GM23338 (cell line): ENCODE data around the gene ELL3. TPM values are rescaled to one million over a fixed set of nuclear protein-coding genes. Genes with fewer than 3 reads are reported as not detected.

ENCODE experiments used
- ATAC-seq: fragments of 200-7000 bp; cut with Tn5 transposase; 3 replicates; pipeline ENCODE4 v1.9.1; 2020
- DNase-seq: peaks from one replicate; pipeline ENCODE4 v3.0.0-alpha.2; 2015; ENCODE audit warnings: low spot score
- H2AFZ ChIP-seq: fragments of 200-600 bp; sonication (generic); 2 replicates; pipeline ENCODE4 v1.8.0; 2016; ENCODE audit warnings: antibody characterized with exemption, mild to moderate bottlenecking, moderate library complexity
- H3F3A ChIP-seq: fragments of 200-600 bp; sonication (generic); replicated peaks from 2 replicates; pipeline ENCODE4 v1.8.0; 2017; ENCODE audit warnings: antibody characterized with exemption, mixed run types, low read depth
- H3K27ac ChIP-seq: fragments of 200-600 bp; sonication (generic); 2 replicates; pipeline ENCODE4 v1.6.1; 2016; ENCODE audit warnings: low read depth
- H3K27me3 ChIP-seq: fragments of 200-600 bp; sonication (generic); 2 replicates; pipeline ENCODE4 v1.8.0; 2016; ENCODE audit warnings: mild to moderate bottlenecking, mixed run types, moderate library complexity; ENCODE audit not compliant: insufficient read depth
- H3K36me3 ChIP-seq: fragments of 200-600 bp; sonication (generic); 2 replicates; pipeline ENCODE4 v1.8.0; 2016; ENCODE audit warnings: mild to moderate bottlenecking; ENCODE audit not compliant: insufficient read depth
- H3K4me1 ChIP-seq: fragments of 200-600 bp; sonication (generic); 2 replicates; pipeline ENCODE4 v1.8.0; 2016; ENCODE audit warnings: mild to moderate bottlenecking, moderate library complexity; ENCODE audit not compliant: insufficient read depth
- H3K4me2 ChIP-seq: fragments of 200-600 bp; sonication (generic); 2 replicates; pipeline ENCODE4 v1.7.1; 2017; ENCODE audit warnings: mixed run types
- H3K4me3 ChIP-seq: fragments of 200-600 bp; sonication (generic); 2 replicates; pipeline ENCODE4 v1.6.1; 2016; ENCODE audit warnings: mixed run types
- H3K79me2 ChIP-seq: fragments of 200-600 bp; sonication (generic); replicated peaks from 2 replicates; pipeline ENCODE4 v1.8.0; 2017; ENCODE audit warnings: mild to moderate bottlenecking; ENCODE audit not compliant: insufficient read depth
- H3K9me2 ChIP-seq: fragments of 200-600 bp; sonication (generic); 2 replicates; pipeline ENCODE4 v1.8.0; 2017; ENCODE audit not compliant: insufficient read depth
- H4K20me1 ChIP-seq: fragments of 200-600 bp; sonication (generic); replicated peaks from 2 replicates; pipeline ENCODE4 v1.8.0; 2017; ENCODE audit warnings: mild to moderate bottlenecking; ENCODE audit not compliant: insufficient read depth
- H3K27ac Mint-ChIP-seq: 2 replicates; pipeline ENCODE4 v1.8.0; 2020; ENCODE audit warnings: inconsistent platforms, mild to moderate bottlenecking, moderate library complexity, mixed read lengths
- H3K27me3 Mint-ChIP-seq: 3 replicates; pipeline ENCODE4 v1.8.0; 2022; ENCODE audit warnings: low read depth, mild to moderate bottlenecking, moderate library complexity, mixed read lengths, inconsistent platforms; ENCODE audit not compliant: insufficient read depth, poor library complexity
- H3K36me3 Mint-ChIP-seq: 3 replicates; pipeline ENCODE4 v1.8.0; 2021; ENCODE audit warnings: low read depth, mild to moderate bottlenecking, inconsistent platforms, moderate library complexity, mixed read lengths
- H3K4me1 Mint-ChIP-seq: 3 replicates; pipeline ENCODE4 v1.8.0; 2020; ENCODE audit warnings: mild to moderate bottlenecking, inconsistent platforms, mixed read lengths
- H3K4me3 Mint-ChIP-seq: 3 replicates; pipeline ENCODE4 v1.8.0; 2021; ENCODE audit warnings: moderate library complexity, mild to moderate bottlenecking, inconsistent platforms, mixed read lengths
- H3K9me3 Mint-ChIP-seq: 3 replicates; pipeline ENCODE4 v1.8.0; 2020; ENCODE audit warnings: moderate library complexity, mild to moderate bottlenecking, inconsistent platforms, mixed read lengths
- CREB1 ChIP-seq: fragments of 250-450 bp; sonication (Bioruptor Pico); IDR thresholded peaks from 2 replicates; pipeline ENCODE4 v1.5.0; 2020; ENCODE audit warnings: low read depth, mild to moderate bottlenecking, moderate library complexity
- CTCF ChIP-seq, 2 experiments: fragments of 200-600 bp in 1 of 2; sonication (generic) in 1 of 2; conservative IDR thresholded peaks; 2 replicates each; pipeline versions ENCODE4 v1.5.1 to v1.6.1; 2016 to 2017; ENCODE audit warnings: antibody characterized with exemption in 2 of 2, low read depth in 2 of 2, mild to moderate bottlenecking in 2 of 2, moderate library complexity in 1 of 2
- ETS1 ChIP-seq: IDR thresholded peaks from 2 replicates; pipeline ENCODE4 v1.6.1; 2016; ENCODE audit warnings: antibody characterized with exemption
- EZH2phosphoT487 ChIP-seq: fragments of 200-600 bp; sonication (generic); IDR thresholded peaks from one replicate; pipeline ENCODE4 v1.8.1; 2018; ENCODE audit warnings: antibody characterized with exemption; ENCODE audit not compliant: unreplicated experiment
- JUNB ChIP-seq: IDR thresholded peaks from one replicate; pipeline ENCODE4 v1.6.1; 2016; ENCODE audit warnings: antibody characterized with exemption; ENCODE audit not compliant: unreplicated experiment
- NANOG ChIP-seq: IDR thresholded peaks from 2 replicates; pipeline ENCODE4 v1.6.1; 2016; ENCODE audit warnings: antibody characterized with exemption, borderline replicate concordance
- POLR2AphosphoS5 ChIP-seq: IDR thresholded peaks from 2 replicates; pipeline ENCODE4 v1.6.1; 2016; ENCODE audit warnings: antibody characterized with exemption, low read depth
- ZNF114 ChIP-seq: fragments of 250-450 bp; sonication (Bioruptor Pico); IDR thresholded peaks from 2 replicates; pipeline ENCODE4 v1.5.0; 2020; ENCODE audit warnings: mild to moderate bottlenecking, moderate library complexity
- ZNF331 ChIP-seq: fragments of 250-450 bp; sonication (Bioruptor Pico); IDR thresholded peaks from 2 replicates; pipeline ENCODE4 v1.5.0; 2020; ENCODE audit warnings: low read depth, mild to moderate bottlenecking, moderate library complexity
- polyA plus RNA-seq: library from polyadenylated mRNA; unstranded; fragments of >200 nt; fragmentation: Nextera tagmentation; extraction: Ambion mirVana; gene quantifications from 2 replicates; pipeline ENCODE4 v1.2.1, GENCODE V29; 2016
- total RNA-seq: library from RNA; depleted of rRNA; stranded (reverse); fragments of >200 nt; shearing (Covaris generic); gene quantifications from 2 replicates; pipeline ENCODE4 v1.2.3, GENCODE V29; 2014
- TF ChIP-seq, protein P1 (sequence below): IDR thresholded peaks from one replicate; pipeline ENCODE4 v1.6.1; 2018; ENCODE audit warnings: antibody characterized with exemption; ENCODE audit not compliant: unreplicated experiment

The ELL3 gene
- total and polyA plus RNA-seq, 2 experiments from 2014 or later = 13.6 to 14.2 TPM

DNA sequence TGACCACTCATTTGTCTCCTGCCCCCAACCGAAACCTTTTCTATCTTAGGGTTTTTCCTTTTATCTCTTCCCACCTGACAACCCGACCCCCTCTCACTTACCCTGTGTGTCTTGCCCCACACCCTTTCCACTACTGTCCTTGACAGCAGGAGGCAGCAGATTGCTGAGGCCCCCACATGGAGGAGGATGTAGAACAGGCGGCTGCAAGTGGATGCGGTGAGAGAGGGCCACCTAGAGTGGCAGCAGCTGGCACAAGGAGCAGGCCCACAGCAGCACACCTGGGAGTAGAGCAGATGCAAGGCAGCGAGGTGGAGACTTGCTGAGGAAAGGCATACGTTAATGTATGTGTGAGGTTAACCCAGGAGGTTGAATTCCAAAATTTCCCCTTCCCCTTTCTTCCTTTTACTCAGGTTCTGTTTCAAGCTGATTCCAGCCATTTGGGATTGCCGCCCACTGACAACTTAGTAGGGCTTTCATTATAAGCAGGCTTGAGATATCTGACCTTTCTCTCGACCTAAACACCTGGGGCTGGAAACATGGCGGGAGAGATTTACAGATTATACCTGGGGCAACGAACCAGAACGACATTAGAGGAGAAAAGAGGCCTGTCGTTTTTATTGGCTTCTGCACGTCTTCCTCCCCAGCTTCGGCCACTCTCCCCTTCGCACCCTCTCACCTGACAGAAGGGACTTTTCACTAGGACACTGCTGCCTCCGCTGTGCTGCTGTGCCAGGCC lies 22.6 kb upstream of the ELL3 start:
- Histone ChIP-seq H3K4me3 (0 out of 2 replicates have a peak overlapping the region, but pooled peaks have one; percentile 89), H3K4me1 (peaks cover 39% of the 10 kb centered on the region), H3K4me2 (peak overlapping the region; percentile 61; the same call in 1 of the 2 replicates), H3K9me2 (no peaks in the 10 kb centered on the region), H3F3A (peaks cover 43% of the 10 kb centered on the region), H4K20me1 (peaks cover 11% of the 10 kb centered on the region; the same call in 1 of the 2 replicates), H3K27ac (peak overlapping the region; percentile 94), H2AFZ (no peak overlapping the region), H3K27me3 (no peaks in the 10 kb centered on the region), H3K79me2 (peaks cover 15% of the 10 kb centered on the region), H3K36me3 (peaks cover 14% of the 10 kb centered on the region)
- H3K4me3 Mint-ChIP-seq = peak overlapping the region; percentile 33; the same call in 1 of the 3 replicates
- H3K27ac Mint-ChIP-seq = peak overlapping the region; percentile 72
- H3K27me3 Mint-ChIP-seq = peaks cover 16% of the 10 kb centered on the region
- H3K36me3 Mint-ChIP-seq = peaks cover 73% of the 10 kb centered on the region
- no peaks in the 10 kb centered on the region for H3K9me3 Mint-ChIP-seq
- H3K4me1 Mint-ChIP-seq = peaks cover 49% of the 10 kb centered on the region
- TF ChIP-seq NANOG (no peak), CTCF (conservative IDR thresholded peaks at IDR 0.05; ENCODE audit: low read depth in 2 of 2) (peak in 1 of 2 experiments; percentile 20; a peak in 1 of 4 replicates)
- no peak for DNase-seq
- ATAC-seq = peak; percentile 5; the same call in 2 of the 3 replicates

GRCh38 chr15:43796566-43796965 lies 19.8 kb upstream of the ELL3 start:
- Histone ChIP-seq H3K79me2 (peaks cover 28% of the 10 kb centered on the region), H2AFZ (no peak overlapping the region), H3K27me3 (no peaks in the 10 kb centered on the region), H3K27ac (peak overlapping the region; percentile 62; the same call in 1 of the 2 replicates), H3K36me3 (peaks cover 21% of the 10 kb centered on the region), H3F3A (peaks cover 39% of the 10 kb centered on the region), H4K20me1 (peaks cover 19% of the 10 kb centered on the region; the same call in 1 of the 2 replicates), H3K4me2 (no peak overlapping the region), H3K9me2 (no peaks in the 10 kb centered on the region), H3K4me1 (peaks cover 42% of the 10 kb centered on the region), H3K4me3 (no peak overlapping the region)
- DNase-seq (no peak), ATAC-seq (no peak)
- H3K27me3 Mint-ChIP-seq = peaks cover 32% of the 10 kb centered on the region
- H3K36me3 Mint-ChIP-seq = peaks cover 84% of the 10 kb centered on the region
- peak overlapping the region; percentile 5 for H3K27ac Mint-ChIP-seq
- no peak overlapping the region; the same call in 2 of the 3 replicates for H3K4me3 Mint-ChIP-seq
- peaks cover 61% of the 10 kb centered on the region for H3K4me1 Mint-ChIP-seq
- no peaks in the 10 kb centered on the region for H3K9me3 Mint-ChIP-seq
- TF ChIP-seq EZH2phosphoT487 = no peak
- TF ChIP-seq JUNB = no peak
- TF ChIP-seq POLR2AphosphoS5 = no peak
- no peak for TF ChIP-seq CREB1
- no peak for TF ChIP-seq ETS1
- no peak for TF ChIP-seq CTCF (conservative IDR thresholded peaks at IDR 0.05; ENCODE audit: low read depth in 2 of 2)
- TF ChIP-seq NANOG = no peak
- TF ChIP-seq, protein P1, sequence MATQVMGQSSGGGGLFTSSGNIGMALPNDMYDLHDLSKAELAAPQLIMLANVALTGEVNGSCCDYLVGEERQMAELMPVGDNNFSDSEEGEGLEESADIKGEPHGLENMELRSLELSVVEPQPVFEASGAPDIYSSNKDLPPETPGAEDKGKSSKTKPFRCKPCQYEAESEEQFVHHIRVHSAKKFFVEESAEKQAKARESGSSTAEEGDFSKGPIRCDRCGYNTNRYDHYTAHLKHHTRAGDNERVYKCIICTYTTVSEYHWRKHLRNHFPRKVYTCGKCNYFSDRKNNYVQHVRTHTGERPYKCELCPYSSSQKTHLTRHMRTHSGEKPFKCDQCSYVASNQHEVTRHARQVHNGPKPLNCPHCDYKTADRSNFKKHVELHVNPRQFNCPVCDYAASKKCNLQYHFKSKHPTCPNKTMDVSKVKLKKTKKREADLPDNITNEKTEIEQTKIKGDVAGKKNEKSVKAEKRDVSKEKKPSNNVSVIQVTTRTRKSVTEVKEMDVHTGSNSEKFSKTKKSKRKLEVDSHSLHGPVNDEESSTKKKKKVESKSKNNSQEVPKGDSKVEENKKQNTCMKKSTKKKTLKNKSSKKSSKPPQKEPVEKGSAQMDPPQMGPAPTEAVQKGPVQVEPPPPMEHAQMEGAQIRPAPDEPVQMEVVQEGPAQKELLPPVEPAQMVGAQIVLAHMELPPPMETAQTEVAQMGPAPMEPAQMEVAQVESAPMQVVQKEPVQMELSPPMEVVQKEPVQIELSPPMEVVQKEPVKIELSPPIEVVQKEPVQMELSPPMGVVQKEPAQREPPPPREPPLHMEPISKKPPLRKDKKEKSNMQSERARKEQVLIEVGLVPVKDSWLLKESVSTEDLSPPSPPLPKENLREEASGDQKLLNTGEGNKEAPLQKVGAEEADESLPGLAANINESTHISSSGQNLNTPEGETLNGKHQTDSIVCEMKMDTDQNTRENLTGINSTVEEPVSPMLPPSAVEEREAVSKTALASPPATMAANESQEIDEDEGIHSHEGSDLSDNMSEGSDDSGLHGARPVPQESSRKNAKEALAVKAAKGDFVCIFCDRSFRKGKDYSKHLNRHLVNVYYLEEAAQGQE = no peak
- TF ChIP-seq ZNF114 (CRISPR knock-in tag) = no peak
- TF ChIP-seq ZNF331 (CRISPR knock-in tag) = no peak
